Measurements from ENCODE around the gene DLEC1. TPM values are rescaled to one million over a fixed set of nuclear protein-coding genes. Genes with fewer than 3 reads are reported as not detected.

Gene DLEC1
- polyA plus RNA-seq, 1 experiment, result 0.06 TPM

DNA sequence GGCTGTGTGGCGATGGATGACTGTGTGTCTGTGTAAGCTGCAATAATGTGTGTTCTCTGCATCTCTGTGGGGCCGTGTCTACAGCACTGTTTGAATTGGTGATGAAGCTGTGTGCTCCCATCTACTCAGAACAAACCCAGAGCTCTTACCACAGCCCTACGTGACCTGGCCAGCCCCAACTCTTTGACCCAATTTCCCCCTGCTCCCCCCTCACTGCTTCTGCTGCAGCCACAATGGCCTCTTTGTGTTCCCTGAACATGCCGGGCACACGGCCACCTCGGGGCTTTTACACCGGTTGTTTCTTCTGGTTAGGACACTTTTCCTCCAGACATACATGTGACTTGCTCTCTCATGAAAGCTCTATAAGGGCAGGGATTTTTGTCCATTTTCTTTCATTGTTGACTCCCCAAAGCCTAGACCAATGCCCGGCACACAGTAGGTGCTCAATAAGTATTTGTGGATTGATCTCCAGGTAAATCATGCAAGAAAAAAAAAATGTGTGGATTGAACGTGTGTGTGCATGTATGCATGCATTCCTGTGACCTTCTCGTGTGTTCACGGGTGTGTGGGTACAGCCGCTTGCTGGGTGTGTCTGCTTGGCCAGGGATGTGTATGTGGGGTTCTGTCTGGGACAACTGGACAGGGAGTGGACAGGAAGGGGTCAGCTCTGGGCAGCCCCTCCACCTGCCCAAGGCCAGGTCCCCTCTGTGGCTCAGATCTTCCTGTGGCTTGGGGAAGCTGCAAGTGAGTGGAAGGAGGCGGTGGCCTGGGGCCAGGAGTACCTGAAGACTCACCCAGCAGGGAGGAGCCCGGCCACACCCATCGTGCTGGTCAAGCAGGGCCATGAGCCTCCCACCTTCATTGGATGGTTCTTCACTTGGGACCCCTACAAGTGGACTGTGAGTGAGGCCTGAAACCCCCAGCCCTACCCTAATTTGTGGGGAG is 33.7 kb upstream of the DLEC1 start:
- H3K4me3 ChIP-seq (ENCODE audit: low read depth, low read length), result no peak overlapping the region
- TF ChIP-seq, protein P1, sequence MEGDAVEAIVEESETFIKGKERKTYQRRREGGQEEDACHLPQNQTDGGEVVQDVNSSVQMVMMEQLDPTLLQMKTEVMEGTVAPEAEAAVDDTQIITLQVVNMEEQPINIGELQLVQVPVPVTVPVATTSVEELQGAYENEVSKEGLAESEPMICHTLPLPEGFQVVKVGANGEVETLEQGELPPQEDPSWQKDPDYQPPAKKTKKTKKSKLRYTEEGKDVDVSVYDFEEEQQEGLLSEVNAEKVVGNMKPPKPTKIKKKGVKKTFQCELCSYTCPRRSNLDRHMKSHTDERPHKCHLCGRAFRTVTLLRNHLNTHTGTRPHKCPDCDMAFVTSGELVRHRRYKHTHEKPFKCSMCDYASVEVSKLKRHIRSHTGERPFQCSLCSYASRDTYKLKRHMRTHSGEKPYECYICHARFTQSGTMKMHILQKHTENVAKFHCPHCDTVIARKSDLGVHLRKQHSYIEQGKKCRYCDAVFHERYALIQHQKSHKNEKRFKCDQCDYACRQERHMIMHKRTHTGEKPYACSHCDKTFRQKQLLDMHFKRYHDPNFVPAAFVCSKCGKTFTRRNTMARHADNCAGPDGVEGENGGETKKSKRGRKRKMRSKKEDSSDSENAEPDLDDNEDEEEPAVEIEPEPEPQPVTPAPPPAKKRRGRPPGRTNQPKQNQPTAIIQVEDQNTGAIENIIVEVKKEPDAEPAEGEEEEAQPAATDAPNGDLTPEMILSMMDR (IDR thresholded peaks at IDR 0.05; ENCODE audit: insufficient read depth, low read depth, low read length), result no peak
- H3K27me3 ChIP-seq (ENCODE audit: control insufficient read depth, insufficient read depth, low read length), result no peaks in the 10 kb centered on the region
- ChIA-PET CTCF (interaction anchor here (0.5 to 5.6 kb wide), 4 partner anchors 31 to 151 kb away, joined by 3 to 66 read pairs (median 8); no protein-coding TSS in a partner anchor), POLR2A (no interaction called here)
- H3K36me3 ChIP-seq (ENCODE audit: control insufficient read depth, insufficient read depth, low read length), result peaks cover 7% of the 10 kb centered on the region
- DNase-seq (ENCODE audit: low read depth), result no peak

DNA sequence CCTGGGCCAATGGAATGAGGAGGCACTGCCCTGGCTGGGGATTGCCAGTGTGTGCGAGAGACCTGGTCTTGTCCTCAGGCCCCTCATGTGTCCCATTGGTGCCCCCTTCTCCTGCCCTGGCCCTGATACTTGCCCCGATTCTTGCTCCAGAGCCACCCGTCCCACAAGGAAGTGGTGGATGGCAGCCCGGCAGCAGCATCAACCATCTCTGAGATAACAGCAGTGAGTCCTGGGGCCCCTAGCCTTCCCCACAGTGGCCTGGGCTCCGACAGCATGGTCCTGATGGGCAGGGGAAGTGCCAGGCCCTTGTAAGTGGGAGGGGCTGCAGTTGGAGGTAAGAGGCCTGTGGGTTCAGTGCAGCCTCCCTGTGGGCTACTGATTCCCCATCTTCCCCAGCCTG is 33.0 kb upstream of the DLEC1 start:
- Histone ChIP-seq H3K36me3 (ENCODE audit: control insufficient read depth, insufficient read depth, low read length) (peaks cover 7% of the 10 kb centered on the region), H3K4me3 (ENCODE audit: low read depth, low read length) (no peak overlapping the region), H3K27me3 (ENCODE audit: control insufficient read depth, insufficient read depth, low read length) (no peaks in the 10 kb centered on the region)
- TF ChIP-seq, protein P1 (IDR thresholded peaks at IDR 0.05; ENCODE audit: insufficient read depth, low read depth, low read length), result no peak
- DNase-seq (ENCODE audit: low read depth), result no peak
- ChIA-PET POLR2A (no interaction called here), CTCF (interaction anchor here (1.4 to 5.6 kb wide), 3 partner anchors 9 to 152 kb away, joined by 3 to 66 read pairs (median 3); no protein-coding TSS in a partner anchor)

DNA sequence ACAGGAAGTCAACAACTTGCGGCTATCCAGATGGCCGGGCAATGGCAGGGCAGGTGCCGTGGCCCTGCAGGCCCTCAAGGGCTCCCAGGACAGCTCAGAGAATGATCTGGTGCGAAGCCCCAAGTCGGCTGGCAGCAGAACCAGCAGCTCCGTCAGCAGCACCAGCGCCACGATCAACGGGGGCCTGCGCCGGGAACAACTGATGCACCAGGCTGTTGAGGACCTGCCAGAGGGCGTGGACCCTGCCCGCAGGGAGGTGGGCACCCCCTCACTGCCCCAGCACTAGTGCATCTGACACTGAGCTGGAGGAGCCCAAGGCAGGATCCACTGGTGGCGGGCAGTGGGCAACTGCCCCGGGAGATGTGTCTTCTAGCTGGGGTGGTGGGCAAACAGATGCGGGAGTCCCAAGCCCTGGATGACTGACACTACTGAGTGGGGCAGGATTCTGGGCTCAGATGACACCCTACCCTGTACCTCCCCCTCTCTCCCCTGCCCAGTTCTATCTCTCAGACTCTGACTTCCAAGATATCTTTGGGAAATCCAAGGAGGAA is 32.5 kb upstream of the DLEC1 start:
- Histone ChIP-seq H3K27me3 (ENCODE audit: control insufficient read depth, insufficient read depth, low read length) (no peaks in the 10 kb centered on the region), H3K36me3 (ENCODE audit: control insufficient read depth, insufficient read depth, low read length) (peaks cover 7% of the 10 kb centered on the region), H3K4me3 (ENCODE audit: low read depth, low read length) (no peak overlapping the region)
- TF ChIP-seq, protein P1 (IDR thresholded peaks at IDR 0.05; ENCODE audit: insufficient read depth, low read depth, low read length), result no peak
- ChIA-PET CTCF (interaction anchor here (0.6 to 1.4 kb wide), 3 partner anchors 10 to 35 kb away, joined by 3 read pairs; no protein-coding TSS in a partner anchor), POLR2A (no interaction called here)
- DNase-seq (ENCODE audit: low read depth), result no peak

DNA sequence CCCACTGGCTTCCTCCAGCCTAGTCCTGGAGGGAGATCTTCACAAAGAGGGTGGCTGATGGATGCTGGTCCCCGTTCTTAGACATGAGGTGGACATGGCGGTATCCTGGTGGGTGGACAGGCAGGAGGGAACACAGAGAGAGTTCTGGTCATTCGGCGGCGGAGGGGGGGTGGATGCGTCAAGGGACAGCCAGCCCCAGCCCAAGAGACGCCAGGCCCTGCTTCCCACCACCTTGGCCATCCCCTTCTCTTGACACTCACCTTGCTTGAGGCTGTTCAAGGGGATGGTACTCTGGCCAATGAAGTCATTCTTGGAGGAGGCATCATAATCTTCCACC is 31.3 kb upstream of the DLEC1 start:
- Histone ChIP-seq H3K27me3 (ENCODE audit: control insufficient read depth, insufficient read depth, low read length) (no peaks in the 10 kb centered on the region), H3K4me3 (ENCODE audit: low read depth, low read length) (no peak overlapping the region), H3K36me3 (ENCODE audit: control insufficient read depth, insufficient read depth, low read length) (peaks cover 7% of the 10 kb centered on the region)
- CTCF ChIA-PET, result interaction anchor here (0.7 to 0.9 kb wide), 2 partner anchors 44 to 152 kb away, joined by 3 to 7 read pairs; no protein-coding TSS in a partner anchor
- TF ChIP-seq, protein P1 (IDR thresholded peaks at IDR 0.05; ENCODE audit: insufficient read depth, low read depth, low read length), result no peak
- DNase-seq (ENCODE audit: low read depth), result no peak
- POLR2A ChIA-PET, result no interaction called here

DNA sequence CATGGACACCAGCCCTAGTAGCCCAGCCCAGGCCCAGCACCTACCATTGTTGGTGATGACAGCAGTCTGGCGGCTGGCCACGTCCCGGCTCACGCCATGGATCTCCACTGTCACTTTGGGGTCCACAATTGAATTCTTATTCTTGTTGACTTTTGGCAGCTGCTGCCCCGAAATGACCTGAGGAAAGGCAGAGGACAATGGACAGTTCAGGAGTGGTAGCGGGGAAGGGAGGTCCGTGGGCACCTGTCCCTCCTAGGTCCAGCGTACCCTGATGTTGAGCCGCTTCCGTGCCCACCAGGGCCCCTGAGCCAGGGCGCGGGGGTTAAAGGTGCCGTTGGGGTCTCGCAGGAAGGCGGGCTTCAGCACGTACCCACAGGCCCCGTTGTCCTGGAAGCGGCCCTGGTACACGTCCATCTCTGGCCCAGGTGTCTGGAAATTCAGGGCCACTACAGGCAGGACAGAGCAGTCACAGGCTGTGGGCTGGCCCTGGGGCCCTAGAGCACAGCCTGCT is 30.8 kb upstream of the DLEC1 start:
- POLR2A ChIA-PET, result no interaction called here

More for the DNA sequence above, 30.8 kb upstream of the DLEC1 start:
- no peak for DNase-seq (ENCODE audit: low read depth)
- TF ChIP-seq, protein P1 (IDR thresholded peaks at IDR 0.05; ENCODE audit: insufficient read depth, low read depth, low read length), result no peak
- CTCF ChIA-PET, result interaction anchor here (0.9 kb wide), 1 partner anchor 45 kb away, joined by 3 read pairs; no protein-coding TSS in a partner anchor
- Histone ChIP-seq H3K4me3 (ENCODE audit: low read depth, low read length) (no peak overlapping the region), H3K27me3 (ENCODE audit: control insufficient read depth, insufficient read depth, low read length) (no peaks in the 10 kb centered on the region), H3K36me3 (ENCODE audit: control insufficient read depth, insufficient read depth, low read length) (peaks cover 4% of the 10 kb centered on the region)

Data from BJ (cell line).